Stimulated activated CD4-positive, alpha-beta T cell treated with anti-CD3 and anti-CD28 coated beads, Interleukin-15, amount 100 ng/mL, for 48 hours (primary cell): Measurements from ENCODE around the gene SMPDL3B.

ENCODE experiments used
- DNase-seq, 2 donors: peaks; one replicate each; pipeline ENCODE4 v3.0.0-alpha.2; 2020; ENCODE audit warnings: low read depth in 2 of 2

The SMPDL3B gene, protein sequence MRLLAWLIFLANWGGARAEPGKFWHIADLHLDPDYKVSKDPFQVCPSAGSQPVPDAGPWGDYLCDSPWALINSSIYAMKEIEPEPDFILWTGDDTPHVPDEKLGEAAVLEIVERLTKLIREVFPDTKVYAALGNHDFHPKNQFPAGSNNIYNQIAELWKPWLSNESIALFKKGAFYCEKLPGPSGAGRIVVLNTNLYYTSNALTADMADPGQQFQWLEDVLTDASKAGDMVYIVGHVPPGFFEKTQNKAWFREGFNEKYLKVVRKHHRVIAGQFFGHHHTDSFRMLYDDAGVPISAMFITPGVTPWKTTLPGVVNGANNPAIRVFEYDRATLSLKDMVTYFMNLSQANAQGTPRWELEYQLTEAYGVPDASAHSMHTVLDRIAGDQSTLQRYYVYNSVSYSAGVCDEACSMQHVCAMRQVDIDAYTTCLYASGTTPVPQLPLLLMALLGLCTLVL

DNA sequence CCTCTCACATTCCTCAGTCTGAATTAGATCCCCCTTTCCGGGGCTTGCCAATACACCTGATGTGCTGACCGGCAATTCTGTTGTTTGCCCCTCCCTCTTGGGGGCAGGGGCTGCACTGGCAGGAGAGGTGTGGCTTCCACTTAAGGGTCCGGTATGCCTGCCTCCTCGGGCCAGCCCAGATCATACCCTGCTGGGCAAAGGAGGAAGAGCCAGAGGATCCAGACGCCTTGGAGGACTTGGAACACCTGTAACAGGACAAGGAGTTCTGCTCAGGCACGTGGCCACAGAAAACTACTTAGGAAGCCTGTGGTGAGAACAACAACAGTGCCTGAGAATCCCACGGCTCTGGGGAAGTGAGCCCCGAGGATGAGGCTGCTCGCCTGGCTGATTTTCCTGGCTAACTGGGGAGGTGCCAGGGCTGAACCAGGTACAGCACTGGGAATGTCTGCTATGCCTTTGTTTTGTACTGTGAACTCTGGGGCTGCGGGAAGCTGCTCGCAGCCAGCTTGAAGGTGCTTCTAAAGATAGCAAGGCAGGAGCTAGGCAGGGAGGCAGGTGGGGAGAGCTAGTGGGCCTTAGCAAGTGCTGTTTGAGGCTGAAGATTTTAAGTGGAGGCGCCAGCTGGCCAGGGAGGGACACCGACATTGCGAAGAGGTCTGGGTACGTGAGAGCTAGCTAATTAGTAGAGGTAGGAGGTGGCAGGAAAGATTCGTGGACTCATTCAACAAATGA lies at the start of gene SMPDL3B:
Gene SMPDL3B, plus strand, starts transcription at position 183 of the 732 bp plus-strand sequence. Its CDS starts 184 bp downstream, at position 367.
- no peak for DNase-seq

DNA sequence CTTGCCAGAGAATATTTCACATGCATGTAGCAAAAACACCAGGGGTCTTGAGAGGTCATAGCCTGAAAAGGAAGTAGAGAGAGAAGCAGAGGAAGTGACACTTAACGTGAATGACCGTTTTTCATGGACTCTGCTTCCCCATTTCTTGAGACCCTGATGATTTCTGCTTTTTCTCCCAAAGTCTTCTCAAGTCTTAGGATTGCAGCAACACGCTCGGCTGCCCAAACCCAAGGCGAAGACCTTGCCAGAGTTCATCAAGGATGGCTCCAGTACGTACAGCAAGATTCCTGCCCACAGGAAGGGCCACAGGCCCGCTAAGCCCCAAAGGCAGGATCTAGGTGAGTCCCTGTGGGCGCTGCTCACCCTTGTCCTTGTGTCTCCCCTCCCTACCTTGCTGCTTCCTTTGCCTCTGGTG lies 49.7 kb upstream of the SMPDL3B start:
- no peak for DNase-seq

DNA sequence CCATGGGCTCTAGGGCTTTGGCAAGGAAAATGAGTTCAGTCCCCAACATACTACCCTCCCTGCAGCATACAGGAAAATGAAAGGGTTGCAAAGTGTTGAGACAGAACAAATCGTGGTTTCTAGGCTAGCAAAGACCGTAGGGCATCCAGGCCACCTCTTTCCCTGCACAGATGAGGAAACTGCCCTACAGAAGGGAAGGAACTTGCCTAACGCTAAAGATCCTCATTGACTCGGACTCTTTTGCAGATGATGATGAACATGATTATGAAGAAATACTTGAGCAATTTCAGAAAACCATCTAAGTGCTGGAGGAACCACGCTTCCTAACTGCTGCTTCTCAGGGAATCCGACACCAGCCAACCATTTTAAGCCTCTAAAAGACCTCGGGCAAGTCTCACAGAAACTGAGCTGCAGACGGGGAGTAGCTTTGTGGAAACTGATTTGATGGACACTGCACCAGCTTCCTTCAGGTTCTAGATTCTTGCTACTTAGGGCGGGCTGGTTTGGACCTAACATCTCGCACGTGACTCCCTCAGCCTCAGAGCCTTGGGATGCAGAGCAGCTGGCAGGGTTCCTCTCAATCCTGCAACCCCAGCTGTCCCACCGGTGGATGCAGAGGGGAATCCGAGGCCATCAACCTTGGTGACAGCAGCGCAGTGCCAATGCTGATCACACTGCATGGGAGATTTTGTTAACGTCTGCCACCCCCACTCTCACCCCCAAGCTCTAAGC lies 49.0 kb upstream of the SMPDL3B start:
- DNase-seq: no peak

DNA sequence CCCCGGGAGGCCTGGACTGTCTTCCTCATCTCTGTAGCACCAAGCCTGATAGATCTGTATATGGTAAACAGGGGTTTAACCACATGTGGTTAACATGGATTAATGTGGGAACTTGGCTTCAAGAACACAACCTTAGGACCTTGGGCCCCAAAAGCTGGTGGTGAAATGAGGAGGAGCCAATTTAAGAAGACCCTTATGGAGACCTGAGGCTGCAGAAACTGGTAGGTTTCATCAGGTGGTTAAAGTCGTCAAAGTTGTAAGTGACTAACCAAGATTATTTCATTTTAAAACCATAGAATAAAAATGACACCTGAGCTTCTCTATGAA lies 48.5 kb upstream of the SMPDL3B start:
- DNase-seq: no peak

DNA sequence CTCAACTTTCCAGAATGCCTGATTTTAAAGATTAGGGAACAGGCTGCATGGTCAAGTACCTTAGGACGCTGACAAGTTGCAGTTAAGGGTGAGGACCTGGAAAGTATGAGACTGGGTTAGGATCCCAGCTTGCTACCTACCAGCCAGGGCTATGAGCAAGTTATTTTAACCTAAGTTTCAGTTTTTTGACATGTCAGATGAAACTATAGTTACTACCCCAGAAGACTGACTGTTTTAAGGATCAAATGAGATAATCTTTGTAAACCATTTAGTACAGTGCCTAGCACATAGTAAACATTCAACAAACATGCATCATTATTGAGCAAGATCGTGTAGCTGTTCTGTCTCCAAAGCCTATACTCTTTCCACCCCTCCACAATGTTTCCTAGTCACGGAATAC lies 48.1 kb upstream of the SMPDL3B start:
- DNase-seq: no peak

DNA sequence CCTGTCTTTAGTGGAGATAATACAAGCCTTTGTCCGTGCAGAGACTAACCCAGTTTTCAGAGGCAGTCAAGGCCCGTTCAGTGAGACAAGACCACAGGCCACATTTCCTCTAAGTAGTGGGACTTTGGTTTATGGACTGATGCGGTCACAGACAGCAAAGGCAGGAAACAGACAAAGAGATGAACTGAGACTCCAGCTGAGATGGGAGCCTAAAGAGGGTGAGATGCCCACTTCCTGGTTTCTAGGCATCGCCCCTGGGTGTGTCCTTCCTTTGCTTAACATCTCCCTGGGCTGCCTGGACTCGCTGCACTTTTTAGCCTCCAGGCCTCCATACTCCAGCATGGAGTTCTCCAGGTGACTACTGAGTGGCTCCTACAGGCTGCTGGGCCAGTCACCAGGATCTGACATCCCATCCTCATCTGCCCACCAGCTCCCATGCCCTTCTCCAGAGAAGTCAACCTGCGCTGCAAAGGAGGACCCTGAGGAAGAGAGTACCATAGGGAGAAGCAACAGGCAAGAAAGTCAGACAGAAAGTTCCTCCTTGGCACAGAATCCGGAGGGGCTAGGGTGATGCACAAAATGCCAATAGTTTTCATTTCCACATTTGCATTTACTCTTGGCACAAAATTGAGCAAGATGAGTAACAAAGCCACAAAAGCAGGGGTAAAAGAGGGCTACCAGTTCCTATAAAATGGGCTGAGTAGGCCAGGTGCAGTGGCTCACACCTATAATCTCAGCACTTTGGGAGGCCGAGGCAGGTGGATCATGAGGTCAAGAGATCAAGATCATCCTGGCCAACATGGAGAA lies 47.4 kb upstream of the SMPDL3B start:
- DNase-seq: no peak

DNA sequence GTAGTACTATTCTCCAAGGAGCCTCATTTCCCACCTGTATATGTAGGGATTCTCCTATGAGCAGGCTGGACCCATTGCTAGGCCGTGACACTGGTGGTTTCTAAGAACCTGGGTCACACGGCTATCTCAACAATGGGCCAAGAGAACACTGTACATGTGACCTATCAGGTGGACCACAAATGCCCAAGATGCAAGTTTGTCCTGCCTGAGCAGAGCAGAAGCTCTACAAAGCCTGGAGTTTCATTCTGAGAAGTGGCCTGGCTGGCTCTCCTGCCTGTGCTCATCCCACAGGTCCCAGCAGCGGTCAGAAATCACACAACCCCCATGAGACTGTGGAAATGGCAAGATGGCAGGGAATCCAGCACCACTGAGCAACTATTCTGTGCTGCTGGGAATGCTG lies 45.3 kb upstream of the SMPDL3B start:
- no peak for DNase-seq

DNA sequence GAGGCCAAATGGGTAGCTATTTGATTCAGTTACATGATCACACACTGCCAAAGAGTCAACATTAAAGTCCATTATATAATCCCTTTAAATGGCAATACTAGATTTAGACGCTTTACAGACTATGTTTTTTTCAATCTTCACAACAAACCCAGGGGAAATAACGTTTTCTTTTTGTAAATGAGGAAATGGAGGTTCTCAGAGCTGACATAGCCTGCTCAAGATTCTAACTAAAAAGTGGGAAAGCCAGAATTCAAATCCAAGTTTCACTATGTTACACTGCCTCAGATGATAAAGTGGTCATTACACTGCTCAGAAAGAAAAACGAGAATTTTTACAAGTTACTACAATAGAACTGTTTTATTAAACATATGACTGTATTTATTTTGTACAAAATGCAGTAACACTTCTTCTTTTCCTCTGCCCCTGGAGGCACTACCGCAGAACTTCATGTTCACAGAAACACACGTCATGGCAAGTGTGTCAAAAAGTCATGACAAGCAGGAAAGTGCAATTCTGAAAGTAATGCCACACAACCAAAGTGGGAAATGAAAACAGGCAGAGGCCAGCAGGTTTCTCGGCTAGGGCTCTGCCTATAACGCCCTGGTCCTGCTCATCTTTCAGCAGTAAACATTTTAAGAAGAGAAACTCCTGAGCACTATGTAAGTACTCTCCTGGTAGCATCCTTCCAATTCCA lies 43.5 kb upstream of the SMPDL3B start:
- no peak for DNase-seq

DNA sequence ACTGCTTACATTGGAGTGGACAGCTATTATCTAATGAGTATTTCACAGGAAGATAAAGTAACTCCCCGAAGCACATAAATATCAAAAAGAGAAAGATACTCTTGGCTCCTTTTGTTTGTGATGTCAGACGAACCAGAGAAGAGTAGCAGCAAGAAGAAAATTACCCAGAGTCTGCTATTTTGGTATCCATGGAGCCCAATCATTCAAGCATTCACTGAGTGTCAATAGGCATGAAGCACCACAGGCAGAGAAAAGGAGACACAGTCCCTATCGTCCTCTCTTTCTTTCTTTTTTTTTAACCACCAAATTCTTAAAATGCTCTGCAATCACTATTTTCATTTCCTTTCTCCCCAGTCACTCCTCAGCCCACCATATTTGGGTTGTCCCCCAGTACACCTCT lies 40.3 kb upstream of the SMPDL3B start:
- no peak for DNase-seq

DNA sequence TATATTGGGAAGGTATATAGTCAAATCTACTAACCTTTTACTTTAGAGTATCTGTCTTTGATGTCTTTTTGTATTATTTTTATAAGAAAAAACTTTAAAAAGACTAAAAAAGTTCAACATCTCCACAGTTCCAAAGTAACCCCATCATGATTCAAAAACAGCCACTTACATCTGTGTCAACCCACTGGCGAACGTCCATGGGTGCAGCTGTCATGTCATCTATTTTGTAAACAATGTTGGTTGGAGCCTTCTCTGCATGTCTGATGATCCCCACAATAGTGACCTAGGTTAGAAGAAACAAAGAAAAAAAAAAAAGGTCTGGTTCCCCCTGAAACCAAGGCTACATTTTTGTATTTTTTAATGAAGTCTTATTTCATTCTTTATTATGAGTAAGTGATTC lies 28.0 kb upstream of the SMPDL3B start:
- DNase-seq: no peak

DNA sequence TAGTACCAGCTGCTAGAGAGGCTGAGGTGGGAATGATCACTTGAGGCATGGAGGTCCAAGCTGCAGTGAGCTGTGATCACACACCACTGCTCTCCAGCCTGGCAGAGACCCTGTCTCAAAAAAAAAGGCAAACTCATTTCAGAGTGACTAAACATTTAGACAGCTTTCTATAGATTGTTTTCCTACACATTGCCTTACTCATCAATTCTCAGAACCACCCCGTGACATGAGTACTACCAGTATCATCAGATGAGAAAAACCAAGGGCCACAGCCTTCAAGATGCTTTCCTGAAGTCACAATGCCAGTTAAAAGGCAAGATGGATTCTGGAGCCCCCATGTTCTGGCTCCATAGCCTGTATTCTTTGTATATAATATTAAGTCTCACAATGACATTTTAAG lies 22.4 kb upstream of the SMPDL3B start:
- peak in 1 of 2 donors; percentile 8 for DNase-seq

DNA sequence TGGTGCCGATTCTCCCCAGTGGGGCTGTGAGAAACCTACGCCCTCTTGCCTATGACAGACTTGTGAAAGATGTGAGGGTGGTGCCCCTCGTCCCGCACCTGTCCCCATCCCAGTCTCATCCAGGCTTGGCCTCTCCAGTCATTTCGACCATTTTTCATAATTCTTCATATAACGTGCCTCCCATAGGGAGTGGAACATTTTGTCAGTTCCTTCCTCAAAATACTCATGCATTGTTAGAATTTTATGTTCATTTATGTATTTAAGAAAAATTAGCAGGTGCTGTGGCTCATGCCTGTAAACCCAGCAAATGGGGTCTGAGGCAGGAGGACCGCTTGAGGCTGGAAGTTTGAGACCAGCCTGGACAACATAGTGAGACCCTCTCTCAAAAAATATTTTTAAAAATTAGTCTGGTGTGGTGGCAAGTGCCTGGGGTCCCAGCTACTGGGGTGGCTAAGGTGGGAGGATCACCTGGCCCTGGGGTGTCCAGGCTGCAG lies 19.7 kb upstream of the SMPDL3B start:
- no peak for DNase-seq

DNA sequence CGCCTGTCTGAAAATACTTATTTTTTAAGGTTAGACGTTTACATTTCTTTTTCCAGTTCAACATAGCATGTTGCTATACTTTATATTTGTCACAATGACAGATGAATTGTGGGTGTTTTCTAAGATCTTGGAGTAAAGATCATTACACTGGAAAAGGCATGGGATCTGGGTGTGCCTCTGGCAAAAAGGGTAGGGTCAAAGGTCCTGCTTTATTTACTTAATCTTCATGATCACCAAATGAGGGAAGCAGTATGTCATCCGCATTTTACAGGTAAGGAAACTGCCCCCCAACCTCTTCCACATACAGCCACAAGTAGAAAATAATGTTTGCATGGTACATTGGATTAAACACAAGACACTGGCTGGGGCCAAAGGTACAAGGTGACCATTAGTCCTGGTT lies 12.5 kb upstream of the SMPDL3B start:
- no peak for DNase-seq

DNA sequence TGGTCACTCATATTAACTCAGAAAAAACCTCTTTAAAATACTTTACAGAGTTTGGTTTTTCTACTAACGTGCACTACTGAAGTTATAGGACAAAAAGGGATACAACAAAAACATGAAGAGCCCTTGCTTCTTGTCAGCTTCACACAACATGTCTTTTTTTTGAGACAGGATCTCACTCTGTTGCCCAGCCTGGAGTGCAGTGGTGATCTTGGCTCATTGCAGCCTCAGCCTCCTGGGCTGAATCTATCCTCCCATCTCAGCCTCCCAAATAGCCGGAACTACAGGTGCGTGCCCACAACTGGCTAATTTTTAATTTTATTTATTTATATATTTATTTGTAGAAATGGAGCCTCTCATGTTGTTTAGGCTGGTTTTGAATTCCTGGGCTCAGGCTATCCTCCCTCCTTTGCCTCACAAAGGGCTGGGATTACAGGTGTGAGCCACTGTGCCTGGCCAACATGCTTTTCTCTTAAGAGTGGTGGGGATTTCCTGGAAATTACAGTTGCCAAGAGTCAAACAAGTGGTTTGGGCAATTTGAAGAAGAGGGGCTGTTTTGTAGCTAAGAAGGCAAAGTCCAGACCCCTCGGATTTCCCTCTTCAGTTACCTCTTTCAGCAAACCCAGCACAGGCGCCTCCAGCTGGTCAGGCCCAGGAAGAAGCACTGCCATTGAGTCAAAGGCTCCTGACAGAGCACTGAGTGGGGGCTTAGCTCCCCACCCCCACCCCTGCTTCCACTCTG lies 6.4 kb upstream of the SMPDL3B start:
- DNase-seq: no peak

DNA sequence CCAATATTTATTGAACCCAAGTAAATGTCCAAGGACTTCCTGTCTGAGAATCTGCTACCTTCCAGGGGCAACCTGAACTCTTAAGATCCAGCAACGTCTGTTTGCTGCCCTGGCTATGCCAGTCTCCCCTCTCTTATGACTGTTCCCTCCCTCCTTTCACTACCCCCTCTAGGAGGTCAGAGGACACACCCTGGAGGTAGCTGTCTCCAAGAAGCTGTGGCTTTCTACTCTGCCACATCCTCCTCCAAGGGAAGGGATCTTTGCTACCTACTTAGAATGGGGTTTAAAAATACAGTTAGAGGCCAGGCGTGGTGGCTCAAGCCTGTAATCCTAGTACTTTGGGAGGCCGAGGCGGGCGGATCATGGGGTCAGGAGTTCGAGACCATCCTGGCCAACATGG lies 3.6 kb upstream of the SMPDL3B start:
- DNase-seq: no peak

DNA sequence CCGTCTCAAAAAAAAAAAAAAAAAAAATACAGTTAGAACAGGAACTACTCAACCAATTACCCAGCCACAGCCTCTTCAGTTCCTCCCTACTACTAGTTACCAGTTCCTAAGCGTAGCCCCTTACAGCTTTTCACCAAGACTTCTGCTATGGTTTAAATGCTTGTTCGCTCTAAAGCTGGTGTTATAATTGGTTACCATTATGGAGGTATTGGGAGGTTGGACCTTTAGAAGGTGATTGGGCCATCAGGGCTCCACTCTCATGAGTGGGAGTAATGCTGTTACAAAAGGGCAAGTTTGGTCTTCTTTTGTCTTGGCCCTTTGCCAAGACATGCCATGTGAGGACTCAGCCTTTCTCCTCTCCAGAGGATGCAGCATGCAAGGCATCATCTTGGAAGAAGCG lies 3.0 kb upstream of the SMPDL3B start:
- DNase-seq: no peak

DNA sequence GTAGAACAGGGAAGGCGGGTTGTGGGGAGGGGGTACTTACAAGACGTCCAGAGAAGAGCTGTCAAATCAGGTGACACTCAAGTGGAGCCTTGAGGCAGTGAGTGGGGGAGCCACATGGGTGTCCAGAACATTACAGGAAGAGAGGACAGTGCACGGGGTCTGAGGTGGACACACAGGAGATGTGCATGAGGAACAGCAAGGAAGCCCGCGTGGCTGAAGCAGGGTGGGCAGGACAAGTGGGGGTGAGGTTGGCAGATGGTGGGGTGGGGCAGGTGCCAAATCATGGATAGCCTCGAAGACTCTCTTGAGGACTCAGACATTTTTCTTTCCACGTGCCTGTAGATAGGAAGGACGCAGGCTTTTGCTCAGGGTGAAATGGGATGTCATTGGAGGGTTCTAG lies 921 bp downstream of the SMPDL3B start:
- no peak for DNase-seq

DNA sequence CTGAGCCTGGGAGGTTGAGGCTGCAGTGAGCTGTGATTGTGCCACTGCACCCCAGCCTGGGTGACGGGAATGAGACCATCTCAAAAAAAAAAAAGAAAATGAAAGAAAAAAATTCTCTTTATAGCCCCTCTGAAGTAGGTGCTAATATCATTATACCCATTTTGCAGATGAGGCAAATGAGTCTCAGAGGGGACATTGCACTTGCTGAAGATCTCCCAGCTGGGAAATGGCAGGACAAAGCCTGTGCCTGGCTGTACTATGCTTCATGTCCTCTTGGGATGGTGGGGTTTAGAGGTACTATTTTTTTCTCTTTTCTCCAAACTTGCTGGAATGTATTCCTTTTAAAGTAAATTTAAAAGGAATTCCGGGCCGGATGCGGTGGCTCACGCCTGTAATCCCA lies 1.6 kb downstream of the SMPDL3B start:
- no peak for DNase-seq

DNA sequence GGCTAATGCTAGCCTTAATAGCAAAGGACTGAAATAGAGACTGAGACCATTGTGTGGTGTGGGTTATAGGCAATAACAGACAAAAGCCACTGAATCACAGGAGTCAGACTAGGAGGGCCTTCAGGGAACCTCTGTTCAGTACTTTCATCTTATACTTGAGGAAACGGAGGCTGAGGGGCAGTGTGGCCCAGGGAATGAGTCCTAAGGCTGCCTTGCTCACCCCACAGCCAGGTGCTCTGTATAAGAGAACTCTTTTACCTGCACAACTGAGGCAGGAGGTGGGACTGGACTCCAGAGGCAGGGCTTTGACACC lies 2.7 kb downstream of the SMPDL3B start:
- DNase-seq: no peak

DNA sequence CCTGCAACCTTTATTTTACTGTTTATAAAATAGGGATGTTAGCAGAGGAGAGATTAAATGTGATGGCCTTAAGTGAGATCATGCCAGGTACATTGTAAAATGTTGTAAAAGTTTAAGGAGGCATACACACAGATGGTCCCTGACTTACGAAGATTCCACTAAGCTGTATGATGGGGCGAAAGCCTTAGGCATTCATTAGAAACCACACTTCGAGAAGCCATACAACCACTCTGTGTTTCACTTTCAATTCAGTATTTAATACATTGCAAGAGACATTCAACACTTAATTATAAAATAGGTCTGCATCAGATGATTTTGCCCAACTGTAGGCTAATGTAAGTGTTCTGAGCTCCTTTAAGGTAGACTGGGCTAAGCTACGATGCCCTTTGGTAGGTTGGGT lies 3.7 kb downstream of the SMPDL3B start:
- no peak for DNase-seq

DNA sequence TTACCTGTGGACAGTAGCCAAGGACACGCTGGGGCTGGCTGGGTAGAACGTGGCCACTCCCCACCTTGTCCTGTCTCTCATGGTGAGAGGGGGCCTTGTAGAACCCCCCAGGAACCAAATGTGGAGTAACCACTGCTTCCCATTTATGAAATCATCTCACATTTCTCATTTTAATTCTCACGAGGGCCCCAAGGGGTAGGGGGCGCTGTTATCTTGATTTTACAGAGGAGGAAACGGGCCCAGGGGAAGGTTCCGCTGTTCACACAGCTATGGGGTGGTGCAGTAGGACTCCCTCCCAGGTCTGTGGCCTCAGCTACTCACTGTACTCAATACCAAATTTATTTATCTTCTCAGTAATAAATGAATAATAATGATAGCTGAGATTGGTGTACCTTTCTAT lies 5.5 kb downstream of the SMPDL3B start:
- DNase-seq: peak; percentile 42 to 72
